H9 (cell line): ENCODE data around the gene TMEM140. TPM values are rescaled to one million over a fixed set of nuclear protein-coding genes. Genes with fewer than 3 reads are reported as not detected.

Experiments
- DNase-seq: peaks from one replicate; pipeline ENCODE4 v3.0.0-alpha.2; 2017
- H2AFZ ChIP-seq: one replicate; pipeline ENCODE4 v1.6.1; 2013; ENCODE audit warnings: mild to moderate bottlenecking, low read length, control low read depth, moderate library complexity
- H2AK5ac ChIP-seq: 2 replicates; pipeline ENCODE4 v1.6.1; 2013; ENCODE audit warnings: low read length, control low read depth, mixed read lengths; ENCODE audit not compliant: insufficient read length
- H2BK120ac ChIP-seq: one replicate; pipeline ENCODE4 v1.6.1; 2013; ENCODE audit warnings: low read depth, mild to moderate bottlenecking, low read length, control low read depth, inconsistent platforms; ENCODE audit not compliant: poor library complexity, severe bottlenecking
- H2BK12ac ChIP-seq: 2 replicates; pipeline ENCODE4 v1.6.1; 2013; ENCODE audit warnings: low read length, control low read depth, mixed read lengths, low read depth; ENCODE audit not compliant: insufficient read length
- H2BK15ac ChIP-seq: 2 replicates; pipeline ENCODE4 v1.6.1; 2013; ENCODE audit warnings: low read depth, low read length, control low read depth
- H2BK20ac ChIP-seq: one replicate; pipeline ENCODE4 v1.6.1; 2013; ENCODE audit warnings: low read depth, mild to moderate bottlenecking, low read length, control low read depth, inconsistent platforms; ENCODE audit not compliant: poor library complexity, severe bottlenecking
- H2BK5ac ChIP-seq: 2 replicates; pipeline ENCODE4 v1.6.1; 2013; ENCODE audit warnings: low read length, control low read depth, mixed read lengths; ENCODE audit not compliant: insufficient read length
- H3K14ac ChIP-seq: 2 replicates; pipeline ENCODE4 v1.6.1; 2013; ENCODE audit warnings: low read length, control low read depth; ENCODE audit not compliant: insufficient read depth
- H3K18ac ChIP-seq: 2 replicates; pipeline ENCODE4 v1.6.1; 2013; ENCODE audit warnings: low read depth, mild to moderate bottlenecking, mixed read lengths, low read length, control low read depth; ENCODE audit not compliant: insufficient read length
- H3K23ac ChIP-seq: 2 replicates; pipeline ENCODE4 v1.6.1; 2013; ENCODE audit warnings: low read length, control low read depth, mixed read lengths, low read depth; ENCODE audit not compliant: insufficient read length
- H3K23me2 ChIP-seq: 2 replicates; pipeline ENCODE4 v1.6.1; 2013; ENCODE audit warnings: low read depth, mild to moderate bottlenecking, mixed read lengths, low read length, control low read depth; ENCODE audit not compliant: insufficient read length, poor library complexity, severe bottlenecking
- H3K27ac ChIP-seq: 2 replicates; pipeline ENCODE4 v1.5.1; 2013; ENCODE audit warnings: low read length, control low read depth, mixed read lengths, low read depth; ENCODE audit not compliant: insufficient read length
- H3K27me3 ChIP-seq: 2 replicates; pipeline ENCODE4 v1.6.1; 2013; ENCODE audit warnings: low read length, control low read depth, inconsistent platforms; ENCODE audit not compliant: insufficient read depth
- H3K4ac ChIP-seq: 2 replicates; pipeline ENCODE4 v1.6.1; 2013; ENCODE audit warnings: low read depth, mild to moderate bottlenecking, control low read depth, inconsistent platforms, low read length, moderate library complexity
- H3K4me1 ChIP-seq: 2 replicates; pipeline ENCODE4 v1.6.1; 2013; ENCODE audit warnings: low read length, control low read depth, inconsistent platforms; ENCODE audit not compliant: insufficient read depth
- H3K4me2 ChIP-seq: 2 replicates; pipeline ENCODE4 v1.6.1; 2013; ENCODE audit warnings: low read length, control low read depth, mixed read lengths; ENCODE audit not compliant: insufficient read length, insufficient read depth
- H3K56ac ChIP-seq: 2 replicates; pipeline ENCODE4 v1.6.1; 2013; ENCODE audit warnings: low read depth, mild to moderate bottlenecking, mixed read lengths, low read length, control low read depth; ENCODE audit not compliant: insufficient read length
- H3K79me1 ChIP-seq: 2 replicates; pipeline ENCODE4 v1.6.1; 2013; ENCODE audit warnings: low read depth, mild to moderate bottlenecking, moderate library complexity, low read length, control low read depth, inconsistent platforms; ENCODE audit not compliant: insufficient read depth, poor library complexity, severe bottlenecking
- H3K79me2 ChIP-seq: 2 replicates; pipeline ENCODE4 v1.6.1; 2013; ENCODE audit warnings: low read length, control low read depth, inconsistent platforms; ENCODE audit not compliant: insufficient read depth
- H3K9ac ChIP-seq: 2 replicates; pipeline ENCODE4 v1.6.1; 2013; ENCODE audit warnings: low read length, control low read depth, mixed read lengths; ENCODE audit not compliant: insufficient read length; ENCODE audit errors: extremely low read depth
- H3K9me3 ChIP-seq: one replicate; pipeline ENCODE4 v1.6.1; 2013; ENCODE audit warnings: low read depth, low read length, inconsistent platforms; ENCODE audit not compliant: control insufficient read depth
- H3T11ph ChIP-seq: one replicate; pipeline ENCODE4 v1.6.1; 2013; ENCODE audit warnings: mild to moderate bottlenecking, low read length, control low read depth, inconsistent platforms
- H4K20me1 ChIP-seq: one replicate; pipeline ENCODE4 v1.6.1; 2013; ENCODE audit not compliant: control insufficient read depth, insufficient read length, insufficient read depth
- H4K5ac ChIP-seq: 2 replicates; pipeline ENCODE4 v1.6.1; 2013; ENCODE audit warnings: low read depth, mild to moderate bottlenecking, mixed read lengths, low read length, control low read depth; ENCODE audit not compliant: insufficient read length
- H4K8ac ChIP-seq: replicated peaks from 2 replicates; pipeline ENCODE4 v1.6.1; 2013; ENCODE audit warnings: low read length, control low read depth, mixed read lengths, low read depth; ENCODE audit not compliant: insufficient read length
- H4K91ac ChIP-seq: 2 replicates; pipeline ENCODE4 v1.6.1; 2013; ENCODE audit warnings: low read depth, mild to moderate bottlenecking, moderate library complexity, mixed read lengths, low read length, control low read depth; ENCODE audit not compliant: insufficient read length
- H3K27ac Mint-ChIP-seq, 3 experiments: 2 replicates in 2 of 3; 3 replicates in 1 of 3; pipeline ENCODE4 v1.8.0; 2020 to 2021; ENCODE audit warnings: mixed read lengths in 3 of 3, mild to moderate bottlenecking in 1 of 3, moderate library complexity in 1 of 3
- H3K27me3 Mint-ChIP-seq: 2 replicates; pipeline ENCODE4 v1.8.0; 2021; ENCODE audit warnings: low read depth, mild to moderate bottlenecking, moderate library complexity, mixed read lengths
- H3K36me3 Mint-ChIP-seq, 3 experiments: 2 replicates in 2 of 3; 3 replicates in 1 of 3; pipeline ENCODE4 v1.8.0; 2020 to 2021; ENCODE audit warnings: low read depth in 3 of 3, mixed read lengths in 3 of 3; ENCODE audit not compliant: insufficient read depth in 1 of 3
- H3K4me1 Mint-ChIP-seq, 2 experiments: 2 replicates each; pipeline ENCODE4 v1.8.0; 2020; ENCODE audit warnings: mixed read lengths in 2 of 2
- H3K4me3 Mint-ChIP-seq, 2 experiments: 2 replicates in 1 of 2; 3 replicates in 1 of 2; pipeline ENCODE4 v1.8.0; 2020 to 2021; ENCODE audit warnings: mild to moderate bottlenecking in 2 of 2, mixed read lengths in 2 of 2, moderate library complexity in 1 of 2
- H3K9me3 Mint-ChIP-seq, 2 experiments: 2 replicates in 1 of 2; 3 replicates in 1 of 2; pipeline ENCODE4 v1.8.0; 2020; ENCODE audit warnings: mild to moderate bottlenecking in 2 of 2, mixed read lengths in 2 of 2, moderate library complexity in 1 of 2
- CTCF ChIP-seq: fragments of 200-600 bp; sonication (generic); conservative IDR thresholded peaks from 3 replicates; pipeline ENCODE4 v1.8.0; 2021; ENCODE audit warnings: antibody characterized with exemption, mild to moderate bottlenecking
- total RNA-seq: library from RNA; stranded (reverse); gene quantifications from 2 replicates; pipeline ENCODE4 v1.2.1, GENCODE V29; 2021

The TMEM140 gene
- total RNA-seq, 1 experiment from 2014 or later = not detected

GRCh38 chr7:135102372-135102771 is 45.5 kb upstream of the TMEM140 start:
- no peaks in the 10 kb centered on the region for H3K9me3 ChIP-seq
- H2BK15ac ChIP-seq = no peak overlapping the region
- DNase-seq = no peak
- H3K4ac ChIP-seq = no peak overlapping the region
- no peak overlapping the region for H2BK120ac ChIP-seq
- no peaks in the 10 kb centered on the region; a peak in 2 of 5 replicates for H3K9me3 Mint-ChIP-seq
- no peak overlapping the region for H3K14ac ChIP-seq
- H3K36me3 Mint-ChIP-seq = no peaks in the 10 kb centered on the region
- no peak overlapping the region for H2AFZ ChIP-seq
- no peak for TF ChIP-seq CTCF
- no peak overlapping the region for H4K8ac ChIP-seq
- H2AK5ac ChIP-seq = no peak overlapping the region
- no peaks in the 10 kb centered on the region for H3K27me3 Mint-ChIP-seq
- H2BK5ac ChIP-seq = no peak overlapping the region
- no peaks in the 10 kb centered on the region for H3K4me1 ChIP-seq
- no peak overlapping the region for H3T11ph ChIP-seq
- H3K23ac ChIP-seq = no peak overlapping the region
- no peak overlapping the region for H3K9ac ChIP-seq
- H3K27me3 ChIP-seq = no peaks in the 10 kb centered on the region
- no peak overlapping the region for H3K18ac ChIP-seq
- H4K20me1 ChIP-seq = no peaks in the 10 kb centered on the region
- no peaks in the 10 kb centered on the region for H3K4me1 Mint-ChIP-seq
- no peak overlapping the region for H2BK20ac ChIP-seq
- no peak overlapping the region for H3K27ac Mint-ChIP-seq
- H2BK12ac ChIP-seq = no peak overlapping the region
- no peak overlapping the region for H3K56ac ChIP-seq
- H3K4me3 Mint-ChIP-seq = no peak overlapping the region
- no peaks in the 10 kb centered on the region for H3K23me2 ChIP-seq
- no peaks in the 10 kb centered on the region for H3K79me1 ChIP-seq
- no peak overlapping the region for H4K5ac ChIP-seq
- H3K27ac ChIP-seq = no peak overlapping the region
- H3K4me2 ChIP-seq = no peak overlapping the region
- no peaks in the 10 kb centered on the region for H3K79me2 ChIP-seq
- no peak overlapping the region for H4K91ac ChIP-seq
